ENCODE measurements around the gene OR2V1. TPM values are rescaled to one million over a fixed set of nuclear protein-coding genes. Genes with fewer than 3 reads are reported as not detected.
"Not testable (repeated sequence)": the region's sequence is repeated elsewhere in the genome, so short reads cannot be mapped to it uniquely, and the experiment has no call there.

OR2V1 gene
- total RNA-seq, 1 experiment from 2014 or later = not detected

DNA sequence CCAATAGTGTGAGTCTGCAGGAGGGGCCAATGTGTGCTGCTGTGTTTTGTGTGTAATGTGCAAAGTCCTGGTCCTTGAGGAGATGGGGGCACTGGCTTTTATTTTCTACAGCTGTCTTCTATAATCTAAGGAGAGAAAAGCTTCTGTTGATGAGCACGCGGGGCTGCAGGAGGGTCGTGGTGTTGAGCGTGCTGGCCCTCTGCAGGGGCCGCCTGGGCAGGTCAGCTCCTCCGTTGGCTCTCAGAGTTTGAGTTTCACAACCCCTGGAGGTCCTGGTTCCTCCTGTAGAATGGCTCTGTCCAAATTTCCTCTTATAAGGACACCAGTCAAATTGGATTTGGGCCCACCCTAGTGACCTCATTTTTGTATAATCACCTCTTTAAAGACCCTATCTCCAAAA lies 12.6 kb downstream of the OR2V1 start:
- Histone ChIP-seq H2AFZ (ENCODE audit: low read length) (no peak overlapping the region), H3K9ac (ENCODE audit: low read length) (no peak overlapping the region), H3K36me3 (ENCODE audit: insufficient read depth, low read length) (no peaks in the 10 kb centered on the region), H3K27ac (ENCODE audit: low read length) (no peak overlapping the region), H3K9me2 (replicated peaks; ENCODE audit: insufficient read depth, low read length) (no peaks in the 10 kb centered on the region), H3K79me2 (ENCODE audit: low read length) (no peaks in the 10 kb centered on the region), H3K4me1 (ENCODE audit: low read length) (no peaks in the 10 kb centered on the region), H4K20me1 (ENCODE audit: insufficient read depth, low read depth, low read length) (no peaks in the 10 kb centered on the region), H3K4me2 (ENCODE audit: low read depth, low read length, poor library complexity, severe bottlenecking) (no peak overlapping the region), H3K4me3 (ENCODE audit: low read length) (no peak overlapping the region), H3K9me3 (ENCODE audit: low read length) (no peaks in the 10 kb centered on the region), H3K27me3 (ENCODE audit: low read length) (no peaks in the 10 kb centered on the region)
- no peak for DNase-seq

DNA sequence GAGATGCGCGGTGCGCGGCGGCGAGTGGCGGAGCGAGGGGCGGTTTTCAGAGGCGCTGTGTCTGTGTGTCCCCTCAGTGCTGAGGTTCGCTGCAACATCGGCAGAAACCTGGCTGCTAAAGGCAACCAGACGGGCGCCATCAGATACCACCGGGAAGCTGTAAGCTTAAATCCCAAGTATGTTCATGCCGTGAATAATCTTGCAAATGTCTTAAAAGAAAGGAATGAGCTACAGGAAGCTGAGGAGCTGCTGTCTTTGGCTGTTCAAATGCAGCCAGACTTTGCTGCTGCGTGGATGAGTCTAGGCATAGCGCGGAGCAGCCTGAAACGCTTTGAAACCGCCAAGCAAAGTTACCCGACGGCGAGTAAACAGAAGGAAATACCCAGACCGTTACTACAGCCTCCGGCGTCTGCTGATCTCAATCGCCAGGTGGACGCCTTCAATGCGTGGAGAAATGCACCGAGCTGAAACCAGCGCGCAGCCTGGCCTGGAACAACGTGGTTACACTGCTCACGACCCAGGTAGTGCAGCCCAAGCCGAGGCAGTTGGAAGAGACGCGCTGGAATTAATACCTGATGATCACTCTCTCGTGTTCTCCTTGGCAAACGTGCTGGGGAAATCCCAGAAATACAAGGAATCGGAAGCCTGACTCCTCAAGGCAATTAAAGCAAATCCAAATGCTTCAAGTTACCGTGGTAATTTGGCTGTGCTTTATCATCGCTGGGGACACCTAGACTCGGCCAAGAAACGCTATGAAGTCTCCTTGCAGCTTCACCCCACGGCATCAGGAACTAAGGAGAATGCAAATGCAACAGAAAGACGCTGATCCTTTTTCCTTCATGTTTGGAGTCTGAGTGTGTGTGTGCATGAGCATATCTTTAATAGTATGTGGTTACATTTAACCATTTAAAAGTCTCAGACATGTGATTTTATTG lies 15.9 kb downstream of the OR2V1 start:
- Histone ChIP-seq H3K9me3 (ENCODE audit: low read length) (no peaks in the 10 kb centered on the region), H2AFZ (ENCODE audit: low read length) (no peak overlapping the region), H4K20me1 (ENCODE audit: insufficient read depth, low read depth, low read length) (no peaks in the 10 kb centered on the region), H3K36me3 (ENCODE audit: insufficient read depth, low read length) (no peaks in the 10 kb centered on the region), H3K79me2 (ENCODE audit: low read length) (no peaks in the 10 kb centered on the region), H3K27me3 (ENCODE audit: low read length) (no peaks in the 10 kb centered on the region), H3K4me3 (ENCODE audit: low read length) (no peak overlapping the region), H3K27ac (ENCODE audit: low read length) (no peak overlapping the region), H3K9ac (ENCODE audit: low read length) (no peak overlapping the region), H3K9me2 (replicated peaks; ENCODE audit: insufficient read depth, low read length) (no peaks in the 10 kb centered on the region), H3K4me1 (ENCODE audit: low read length) (no peaks in the 10 kb centered on the region), H3K4me2 (ENCODE audit: low read depth, low read length, poor library complexity, severe bottlenecking) (no peak overlapping the region)
- DNase-seq = no peak

DNA sequence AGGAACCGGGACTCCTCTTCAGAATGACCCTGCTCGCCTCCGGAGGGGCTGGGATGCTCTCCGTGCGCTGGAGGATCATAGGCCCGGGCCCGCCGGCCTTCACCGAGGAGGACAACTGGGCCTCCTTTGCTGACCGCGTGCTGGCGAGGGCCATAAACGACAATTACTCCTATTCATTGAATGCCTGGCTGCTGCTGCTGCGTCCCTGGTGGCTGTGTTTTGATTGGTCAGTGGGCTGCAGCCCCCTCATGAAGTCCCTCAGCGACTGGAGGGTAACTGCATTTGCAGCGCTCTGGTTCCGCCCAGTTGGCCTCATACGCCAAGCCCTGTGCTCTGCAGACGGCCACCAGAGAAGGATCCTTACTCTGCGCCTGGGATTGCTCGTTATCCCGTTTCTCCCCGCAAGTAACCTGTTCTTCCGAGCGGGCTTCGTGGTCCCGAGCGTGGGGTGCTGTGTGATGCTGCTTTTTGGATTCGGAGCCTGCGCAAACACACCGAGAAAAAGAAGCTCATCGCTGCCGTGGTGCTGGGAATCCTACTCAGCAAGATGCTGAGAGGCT lies 16.6 kb downstream of the OR2V1 start:
- no peak overlapping the region for H3K27ac ChIP-seq (ENCODE audit: low read length)
- no peaks in the 10 kb centered on the region for H3K9me3 ChIP-seq (ENCODE audit: low read length)
- H3K79me2 ChIP-seq (ENCODE audit: low read length) = no peaks in the 10 kb centered on the region
- H3K4me2 ChIP-seq (ENCODE audit: low read depth, low read length, poor library complexity, severe bottlenecking) = no peak overlapping the region
- H3K9me2 ChIP-seq (replicated peaks; ENCODE audit: insufficient read depth, low read length) = no peaks in the 10 kb centered on the region
- no peaks in the 10 kb centered on the region for H3K27me3 ChIP-seq (ENCODE audit: low read length)
- no peaks in the 10 kb centered on the region for H4K20me1 ChIP-seq (ENCODE audit: insufficient read depth, low read depth, low read length)
- H2AFZ ChIP-seq (ENCODE audit: low read length) = no peak overlapping the region
- no peaks in the 10 kb centered on the region for H3K36me3 ChIP-seq (ENCODE audit: insufficient read depth, low read length)
- no peak overlapping the region for H3K4me3 ChIP-seq (ENCODE audit: low read length)
- no peaks in the 10 kb centered on the region for H3K4me1 ChIP-seq (ENCODE audit: low read length)
- DNase-seq = no peak
- H3K9ac ChIP-seq (ENCODE audit: low read length) = no peak overlapping the region

GRCh38 chr5:181113572-181113971 lies 17.4 kb downstream of the OR2V1 start:
- not testable (repeated sequence) for H3K9ac ChIP-seq (ENCODE audit: low read length); H3K4me3 ChIP-seq (ENCODE audit: low read length); H3K9me2 ChIP-seq (replicated peaks; ENCODE audit: insufficient read depth, low read length); H3K4me1 ChIP-seq (ENCODE audit: low read length); DNase-seq; H2AFZ ChIP-seq (ENCODE audit: low read length); H3K36me3 ChIP-seq (ENCODE audit: insufficient read depth, low read length); H3K27me3 ChIP-seq (ENCODE audit: low read length); H3K27ac ChIP-seq (ENCODE audit: low read length); H3K79me2 ChIP-seq (ENCODE audit: low read length); H4K20me1 ChIP-seq (ENCODE audit: insufficient read depth, low read depth, low read length); H3K4me2 ChIP-seq (ENCODE audit: low read depth, low read length, poor library complexity, severe bottlenecking); H3K9me3 ChIP-seq (ENCODE audit: low read length)

- no peak for DNase-seq
- H3K36me3 ChIP-seq (ENCODE audit: insufficient read depth, low read length) = no peaks in the 10 kb centered on the region
- no peaks in the 10 kb centered on the region for H3K79me2 ChIP-seq (ENCODE audit: low read length)
- H3K9me2 ChIP-seq (replicated peaks; ENCODE audit: insufficient read depth, low read length) = no peaks in the 10 kb centered on the region
- H3K4me1 ChIP-seq (ENCODE audit: low read length) = no peaks in the 10 kb centered on the region
- H3K4me2 ChIP-seq (ENCODE audit: low read depth, low read length, poor library complexity, severe bottlenecking) = no peak overlapping the region
- no peak overlapping the region for H2AFZ ChIP-seq (ENCODE audit: low read length)
- H3K4me3 ChIP-seq (ENCODE audit: low read length) = no peak overlapping the region
- no peaks in the 10 kb centered on the region for H3K9me3 ChIP-seq (ENCODE audit: low read length)
- H3K27me3 ChIP-seq (ENCODE audit: low read length) = no peaks in the 10 kb centered on the region
- H4K20me1 ChIP-seq (ENCODE audit: insufficient read depth, low read depth, low read length) = no peaks in the 10 kb centered on the region
- H3K9ac ChIP-seq (ENCODE audit: low read length) = no peak overlapping the region
- no peak overlapping the region for H3K27ac ChIP-seq (ENCODE audit: low read length)
These were observed 18.5 kb downstream of the OR2V1 start for GRCh38 chr5:181112476-181112875.

GRCh38 chr5:181111010-181111409 lies 20.0 kb downstream of the OR2V1 start:
- Histone ChIP-seq H3K27ac (ENCODE audit: low read length) (no peak overlapping the region), H3K4me1 (ENCODE audit: low read length) (no peaks in the 10 kb centered on the region), H3K4me2 (ENCODE audit: low read depth, low read length, poor library complexity, severe bottlenecking) (no peak overlapping the region), H3K36me3 (ENCODE audit: insufficient read depth, low read length) (no peaks in the 10 kb centered on the region), H3K9me2 (replicated peaks; ENCODE audit: insufficient read depth, low read length) (no peaks in the 10 kb centered on the region), H3K79me2 (ENCODE audit: low read length) (no peaks in the 10 kb centered on the region), H3K27me3 (ENCODE audit: low read length) (no peaks in the 10 kb centered on the region), H4K20me1 (ENCODE audit: insufficient read depth, low read depth, low read length) (no peaks in the 10 kb centered on the region), H3K4me3 (ENCODE audit: low read length) (no peak overlapping the region), H3K9me3 (ENCODE audit: low read length) (no peaks in the 10 kb centered on the region), H2AFZ (ENCODE audit: low read length) (no peak overlapping the region), H3K9ac (ENCODE audit: low read length) (no peak overlapping the region)
- DNase-seq = no peak

DNA sequence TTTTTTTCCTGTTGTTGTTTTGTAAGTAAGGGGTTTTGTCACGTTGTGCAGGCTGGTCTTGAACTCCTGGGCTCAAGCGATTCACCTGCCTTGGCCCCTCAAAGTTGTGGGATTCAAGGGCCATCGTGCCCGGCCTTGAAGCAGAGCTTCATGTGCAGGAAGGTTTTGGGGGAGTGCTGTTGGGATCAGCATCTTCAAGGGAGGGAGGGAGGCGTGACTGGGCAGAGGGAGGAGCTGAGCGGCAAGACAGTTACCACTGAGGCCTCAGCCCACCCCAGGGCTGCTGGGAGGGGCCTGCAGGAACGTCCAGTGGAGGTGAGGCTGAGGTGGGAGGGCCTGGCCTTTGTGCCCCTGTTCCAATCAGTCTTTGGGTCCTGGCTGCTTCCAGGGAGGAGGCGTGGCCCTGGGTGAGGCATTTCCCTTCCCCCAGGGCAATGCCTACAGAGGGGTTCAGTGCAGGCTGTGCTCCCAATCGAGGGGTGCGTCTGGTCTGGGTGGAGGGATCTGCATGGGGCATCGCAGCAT lies 21.4 kb downstream of the OR2V1 start:
- Histone ChIP-seq H3K79me2 (ENCODE audit: low read length) (no peaks in the 10 kb centered on the region), H3K9ac (ENCODE audit: low read length) (no peak overlapping the region), H3K9me3 (ENCODE audit: low read length) (no peaks in the 10 kb centered on the region), H2AFZ (ENCODE audit: low read length) (no peak overlapping the region), H3K27ac (ENCODE audit: low read length) (no peak overlapping the region), H3K9me2 (replicated peaks; ENCODE audit: insufficient read depth, low read length) (no peaks in the 10 kb centered on the region), H3K4me2 (ENCODE audit: low read depth, low read length, poor library complexity, severe bottlenecking) (no peak overlapping the region), H3K4me1 (ENCODE audit: low read length) (peaks cover 6% of the 10 kb centered on the region), H3K4me3 (ENCODE audit: low read length) (no peak overlapping the region), H3K27me3 (ENCODE audit: low read length) (no peaks in the 10 kb centered on the region), H4K20me1 (ENCODE audit: insufficient read depth, low read depth, low read length) (no peaks in the 10 kb centered on the region), H3K36me3 (ENCODE audit: insufficient read depth, low read length) (no peaks in the 10 kb centered on the region)
- no peak for DNase-seq

DNA sequence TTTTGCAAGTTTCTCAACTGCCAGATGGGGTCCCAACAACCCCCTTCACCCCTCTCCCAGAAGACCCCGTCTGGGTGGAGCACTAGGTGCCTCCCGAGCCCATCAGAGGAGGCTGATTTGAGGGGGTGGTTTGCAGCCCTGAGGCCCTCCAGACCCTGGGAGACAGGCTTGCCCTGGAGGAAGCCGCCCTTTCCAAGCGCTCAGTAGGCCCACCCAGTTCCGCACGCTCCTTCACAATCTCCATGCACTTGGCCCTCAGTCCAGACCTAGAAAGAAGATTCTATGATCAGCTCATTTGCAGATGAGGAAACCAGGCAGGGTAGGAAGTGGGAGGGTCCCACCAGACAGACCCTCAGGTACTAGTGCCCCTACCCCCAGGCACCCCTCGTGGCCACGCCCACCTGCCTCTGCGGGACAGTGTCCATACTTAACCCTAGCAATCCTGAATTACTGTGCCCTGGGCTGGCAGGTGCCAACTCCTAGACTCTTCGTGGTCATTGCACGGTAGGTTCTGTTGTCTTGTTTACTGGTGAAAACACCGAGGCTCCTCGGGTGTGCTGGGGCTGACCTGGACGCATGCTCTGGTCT lies 22.3 kb downstream of the OR2V1 start:
- no peak for DNase-seq
- Histone ChIP-seq H3K36me3 (ENCODE audit: insufficient read depth, low read length) (no peaks in the 10 kb centered on the region), H3K4me1 (ENCODE audit: low read length) (peaks cover 6% of the 10 kb centered on the region), H3K79me2 (ENCODE audit: low read length) (no peaks in the 10 kb centered on the region), H3K27ac (ENCODE audit: low read length) (no peak overlapping the region), H3K9ac (ENCODE audit: low read length) (no peak overlapping the region), H3K27me3 (ENCODE audit: low read length) (no peaks in the 10 kb centered on the region), H4K20me1 (ENCODE audit: insufficient read depth, low read depth, low read length) (no peaks in the 10 kb centered on the region), H3K4me2 (ENCODE audit: low read depth, low read length, poor library complexity, severe bottlenecking) (no peak overlapping the region), H3K9me3 (ENCODE audit: low read length) (no peaks in the 10 kb centered on the region), H3K4me3 (ENCODE audit: low read length) (no peak overlapping the region), H2AFZ (ENCODE audit: low read length) (no peak overlapping the region), H3K9me2 (replicated peaks; ENCODE audit: insufficient read depth, low read length) (no peaks in the 10 kb centered on the region)

Measured in Karpas-422 (cell line).